Esophagus muscularis mucosa (tissue), 4 donors: ENCODE results near the gene TNNT3.

Experiments used
- EP300 ChIP-seq: sonication (generic); formaldehyde crosslinking; IDR thresholded peaks from one replicate; pipeline ENCODE4 v1.6.1; 2017; ENCODE audit warnings: antibody characterized with exemption
- POLR2A ChIP-seq: fragments of 450-650 bp; IDR thresholded peaks from one replicate; pipeline ENCODE4 v1.6.1; 2017; ENCODE audit warnings: antibody characterized with exemption, moderate library complexity, mild to moderate bottlenecking, low read depth
- TF ChIP-seq, protein P1 (sequence below), 3 experiments: fragments of 200-600 bp in 2 of 3; fragments of 450-650 bp in 1 of 3; sonication (generic) in 2 of 3; IDR thresholded peaks; one replicate each; pipeline ENCODE4 v1.5.1; 2017 to 2019; ENCODE audit warnings: antibody characterized with exemption in 3 of 3, mild to moderate bottlenecking in 2 of 3, moderate library complexity in 1 of 3

- TF ChIP-seq POLR2A (no peak), EP300 (no peak)
- TF ChIP-seq, protein P1, sequence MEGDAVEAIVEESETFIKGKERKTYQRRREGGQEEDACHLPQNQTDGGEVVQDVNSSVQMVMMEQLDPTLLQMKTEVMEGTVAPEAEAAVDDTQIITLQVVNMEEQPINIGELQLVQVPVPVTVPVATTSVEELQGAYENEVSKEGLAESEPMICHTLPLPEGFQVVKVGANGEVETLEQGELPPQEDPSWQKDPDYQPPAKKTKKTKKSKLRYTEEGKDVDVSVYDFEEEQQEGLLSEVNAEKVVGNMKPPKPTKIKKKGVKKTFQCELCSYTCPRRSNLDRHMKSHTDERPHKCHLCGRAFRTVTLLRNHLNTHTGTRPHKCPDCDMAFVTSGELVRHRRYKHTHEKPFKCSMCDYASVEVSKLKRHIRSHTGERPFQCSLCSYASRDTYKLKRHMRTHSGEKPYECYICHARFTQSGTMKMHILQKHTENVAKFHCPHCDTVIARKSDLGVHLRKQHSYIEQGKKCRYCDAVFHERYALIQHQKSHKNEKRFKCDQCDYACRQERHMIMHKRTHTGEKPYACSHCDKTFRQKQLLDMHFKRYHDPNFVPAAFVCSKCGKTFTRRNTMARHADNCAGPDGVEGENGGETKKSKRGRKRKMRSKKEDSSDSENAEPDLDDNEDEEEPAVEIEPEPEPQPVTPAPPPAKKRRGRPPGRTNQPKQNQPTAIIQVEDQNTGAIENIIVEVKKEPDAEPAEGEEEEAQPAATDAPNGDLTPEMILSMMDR (IDR thresholded peaks at IDR 0.05): no peak
Observed at GRCh38 chr11:1918436-1919315, 827 bp upstream of the TNNT3 start.
